HCT116 (cell line): ENCODE data around the gene KLK12. TPM values are rescaled to one million over a fixed set of nuclear protein-coding genes. Genes with fewer than 3 reads are reported as not detected.
A peak's percentile ranks its signal among the peaks of the same experiment; 100 is the strongest.

Experiments used
- ATAC-seq: fragments of 200-7000 bp; cut with Tn5 transposase; 2 replicates; pipeline ENCODE4 v1.9.1; 2020; ENCODE audit warnings: mild to moderate bottlenecking, moderate library complexity
- BruUV-seq: library from RNA; stranded (reverse); fragments of 400-500 nt; replicated peaks from 2 replicates; lab custom pipeline; 2021; lab: Mats Ljungman, UMichigan
- CTCF ChIA-PET: fragments of 300-600 bp; sonication (Branson Sonifier 250); formaldehyde crosslinking; loops from one replicate; lab custom pipeline; 2021; ENCODE audit warnings: antibody characterized with exemption; lab: Charles Lee
- POLR2A ChIA-PET: fragments of 300-600, 350-600 bp; sonication (Branson Sonifier 250); formaldehyde crosslinking; loops from one replicate; lab custom pipeline; 2021; ENCODE audit warnings: antibody characterized with exemption; lab: Charles Lee
- RAD21 ChIA-PET, 2 experiments: fragments of 300-600 bp; sonication (Branson Sonifier 250); formaldehyde crosslinking; loops; one replicate each; lab custom pipeline; 2023; ENCODE audit warnings: low total read pairs in 2 of 2; ENCODE audit not compliant: uncharacterized antibody in 2 of 2, unreplicated experiment in 2 of 2, low non-redundant PET in 1 of 2; lab: Charles Lee
- DNase-seq: peaks from one replicate; pipeline ENCODE4 v3.0.0-alpha.2; 2010; ENCODE audit warnings: low read depth, low spot score
- H2AFZ ChIP-seq: fragments of 200-600 bp; shearing (Covaris generic), sonication (generic); 2 replicates; pipeline ENCODE4 v1.6.1; 2017; ENCODE audit warnings: low read depth, mixed run types, mixed read lengths, antibody characterized with exemption, low read length; ENCODE audit not compliant: poor library complexity, severe bottlenecking
- H3K27ac ChIP-seq: 2 replicates; pipeline ENCODE4 v1.5.1; 2012; ENCODE audit warnings: low read depth, low read length
- H3K27me3 ChIP-seq: fragments of 200-600 bp; sonication (generic); 2 replicates; pipeline ENCODE4 v1.6.1; 2016; ENCODE audit warnings: mixed run types, low read length, mixed read lengths; ENCODE audit not compliant: insufficient read depth
- H3K36me3 ChIP-seq, 2 experiments: fragments of 200-500 bp in 1 of 2; fragments of 200-600 bp in 1 of 2; sonication (Bioruptor generic) in 1 of 2; sonication (generic) in 1 of 2; 2 replicates each; pipeline versions ENCODE4 v1.5.1 to v1.6.1; 2014 to 2016; ENCODE audit warnings: low read length in 2 of 2, inconsistent platforms in 1 of 2, mixed read lengths in 1 of 2, mixed run types in 1 of 2; ENCODE audit not compliant: insufficient read depth in 2 of 2, control insufficient read depth in 1 of 2
- H3K4me1 ChIP-seq, 2 experiments: fragments of 200-600 bp in 1 of 2; sonication (generic) in 1 of 2; 2 replicates each; pipeline versions ENCODE4 v1.5.1 to v1.6.1; 2012 to 2017; ENCODE audit warnings: low read length in 2 of 2, inconsistent platforms in 1 of 2, mild to moderate bottlenecking in 1 of 2, mixed read lengths in 1 of 2, mixed run types in 1 of 2, moderate library complexity in 1 of 2; ENCODE audit not compliant: insufficient read depth in 2 of 2, control insufficient read depth in 1 of 2
- H3K4me2 ChIP-seq: fragments of 200-600 bp; sonication (generic); 2 replicates; pipeline ENCODE4 v1.6.1; 2017; ENCODE audit warnings: mixed run types, low read length, mixed read lengths
- H3K4me3 ChIP-seq, 2 experiments: fragments of 200-600 bp in 1 of 2; sonication (generic) in 1 of 2; replicated peaks in 1 of 2; 2 replicates each; pipeline ENCODE4 v1.5.1; 2011 to 2016; ENCODE audit warnings: low read length in 2 of 2, control low read depth in 1 of 2, low read depth in 1 of 2, mild to moderate bottlenecking in 1 of 2, mixed read lengths in 1 of 2, mixed run types in 1 of 2
- H3K79me2 ChIP-seq: fragments of 200-600 bp; sonication (generic); 2 replicates; pipeline ENCODE4 v1.6.1; 2017; ENCODE audit warnings: mild to moderate bottlenecking, mixed run types, low read length, moderate library complexity, mixed read lengths; ENCODE audit not compliant: insufficient read depth
- H3K9ac ChIP-seq: fragments of 200-600 bp; sonication (generic); 2 replicates; pipeline ENCODE4 v1.6.1; 2016; ENCODE audit warnings: low read length, mixed read lengths
- H3K9me2 ChIP-seq: fragments of 200-600 bp; sonication (generic), shearing (Covaris generic); 2 replicates; pipeline ENCODE4 v1.6.1; 2017; ENCODE audit warnings: mixed run types, mild to moderate bottlenecking, moderate library complexity; ENCODE audit not compliant: insufficient read depth
- H3K9me3 ChIP-seq, 2 experiments: fragments of 200-500 bp in 1 of 2; fragments of 200-600 bp in 1 of 2; sonication (Bioruptor generic) in 1 of 2; sonication (generic) in 1 of 2; 2 replicates each; pipeline ENCODE4 v1.6.1; 2014 to 2017; ENCODE audit warnings: low read length in 2 of 2, mixed read lengths in 2 of 2, inconsistent platforms in 1 of 2, low read depth in 1 of 2, mild to moderate bottlenecking in 1 of 2, mixed run types in 1 of 2, moderate library complexity in 1 of 2; ENCODE audit not compliant: control insufficient read depth in 1 of 2, insufficient read depth in 1 of 2
- H4K20me1 ChIP-seq: fragments of 200-600 bp; sonication (generic), shearing (Covaris generic); 2 replicates; pipeline ENCODE4 v1.6.1; 2017; ENCODE audit warnings: mixed run types, mild to moderate bottlenecking, moderate library complexity; ENCODE audit not compliant: insufficient read depth
- ELF1 ChIP-seq: IDR thresholded peaks from 2 replicates; pipeline ENCODE4 v1.6.1; 2012; ENCODE audit warnings: low read depth, borderline replicate concordance
- SIN3A ChIP-seq: IDR thresholded peaks from 2 replicates; pipeline ENCODE4 v1.6.1; 2012; ENCODE audit warnings: low read depth
- SP1 ChIP-seq: IDR thresholded peaks from 2 replicates; pipeline ENCODE4 v1.6.1; 2012; ENCODE audit warnings: low read depth
- ZFX ChIP-seq: fragments of 450-650 bp; IDR thresholded peaks from 2 replicates; pipeline ENCODE4 v1.6.1; 2017
- intact Hi-C: fragments of 100-400 bp; cut with micrococcal nuclease; formaldehyde crosslinking; loops from 2 replicates; pipeline ENCODE4 v1.10.0; 2022
- total RNA-seq: library from RNA; stranded (reverse); gene quantifications from one replicate; pipeline ENCODE4 v1.2.1, GENCODE V29; 2021; ENCODE audit not compliant: unreplicated experiment
- TF ChIP-seq, protein P1 (sequence below): IDR thresholded peaks from 2 replicates; pipeline ENCODE4 v1.6.1; 2011; ENCODE audit warnings: mild to moderate bottlenecking, low read length, moderate library complexity; ENCODE audit not compliant: insufficient replicate concordance; ENCODE audit errors: extremely low read depth

Gene KLK12
- total RNA-seq, 1 experiment from 2014 or later = not detected

DNA sequence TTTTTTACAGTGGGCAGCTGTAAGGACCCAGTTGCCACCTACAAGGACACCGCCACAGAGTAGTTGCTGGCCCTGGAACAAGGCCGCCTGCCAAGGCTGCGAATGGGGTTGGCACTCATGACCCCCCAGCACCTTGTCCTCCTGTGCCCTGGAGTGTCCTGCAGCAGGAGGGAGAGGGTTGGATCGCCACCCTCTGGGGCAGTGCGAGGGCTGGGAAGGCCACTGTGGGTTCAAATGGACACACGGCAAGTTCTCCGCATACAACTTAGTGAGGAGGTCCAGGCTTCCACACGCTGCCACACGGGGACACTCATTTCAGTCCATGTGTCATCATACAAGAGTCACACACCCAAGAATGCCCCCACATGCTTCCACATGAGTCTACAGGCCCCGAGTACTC, 34.4 kb downstream of the KLK12 start:
- H3K4me2 ChIP-seq = peak overlapping the region; percentile 100

DNA sequence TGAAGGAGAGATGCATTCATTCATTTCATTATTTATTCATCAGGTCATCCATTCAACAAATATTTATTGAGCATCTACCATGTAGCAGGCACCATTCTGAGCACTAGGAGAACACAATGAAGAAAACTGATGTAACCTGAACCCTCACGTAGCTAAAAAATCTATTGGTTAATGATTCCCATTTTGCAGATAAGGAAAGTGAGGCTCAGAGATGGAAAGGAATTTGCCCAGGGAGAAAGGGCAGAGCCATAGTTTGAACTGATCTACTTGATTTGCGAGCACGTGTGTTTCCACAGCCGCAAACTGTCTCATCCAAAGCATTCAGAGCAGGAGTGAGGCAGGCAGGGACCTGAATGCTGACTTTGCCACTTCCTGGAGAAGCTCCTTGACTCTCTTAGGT, 36.1 kb downstream of the KLK12 start:
- intact Hi-C loops = no loop called here
- Histone ChIP-seq H3K36me3 (peaks cover 0 to 6% of the 10 kb centered on the region in 2 experiments; a peak in 1 of 4 replicates), H3K27ac (no peak overlapping the region), H3K9ac (no peak overlapping the region), H3K9me3 (no peaks in the 10 kb centered on the region), H3K27me3 (no peaks in the 10 kb centered on the region), H4K20me1 (no peaks in the 10 kb centered on the region), H3K4me3 (no peak overlapping the region), H3K9me2 (no peaks in the 10 kb centered on the region), H2AFZ (no peak overlapping the region), H3K4me1 (peaks cover 16 to 47% of the 10 kb centered on the region in 2 experiments), H3K79me2 (peaks cover 11% of the 10 kb centered on the region; the same call in 1 of the 2 replicates), H3K4me2 (no peak overlapping the region)
- BruUV-seq = no TSS peak
- DNase-seq (no peak), ATAC-seq (no peak)
- ChIA-PET CTCF (no interaction called here), POLR2A (interaction anchor here (1.2 kb wide), 1 partner anchor 48 kb away, joined by 4 read pairs; no protein-coding TSS in a partner anchor), RAD21 (no interaction called here)
- TF ChIP-seq ELF1 (no peak), SP1 (no peak)

More for the DNA sequence above, 34.4 kb downstream of the KLK12 start:
- RAD21 ChIA-PET = no interaction called here
- H4K20me1 ChIP-seq = no peaks in the 10 kb centered on the region
- BruUV-seq = TSS peak; percentile 53
- H3K9me3 ChIP-seq = no peaks in the 10 kb centered on the region
- peaks cover 16 to 36% of the 10 kb centered on the region in 2 experiments for H3K4me1 ChIP-seq
- POLR2A ChIA-PET = interaction anchor here (0.9 to 2.6 kb wide), 5 partner anchors 13 to 67 kb away, joined by 3 to 49 read pairs (median 4); partner anchors contain the start of genes KLK10 and KLK7
- H3K4me3 ChIP-seq = peak overlapping the region; percentile 78 to 88
- H3K9me2 ChIP-seq = no peaks in the 10 kb centered on the region
- H2AFZ ChIP-seq = no peak overlapping the region
- H3K36me3 ChIP-seq = peaks cover 0 to 6% of the 10 kb centered on the region in 2 experiments; a peak in 1 of 4 replicates
- intact Hi-C loops = loop anchor here (2.0 to 5.0 kb wide), 2 partner anchors 33 to 68 kb away; partner anchors contain the start of gene KLK6
- TF ChIP-seq SIN3A (no peak), ZFX (0 out of 2 replicates have a peak, but pooled peaks have one; percentile 29)
- TF ChIP-seq, protein P1, sequence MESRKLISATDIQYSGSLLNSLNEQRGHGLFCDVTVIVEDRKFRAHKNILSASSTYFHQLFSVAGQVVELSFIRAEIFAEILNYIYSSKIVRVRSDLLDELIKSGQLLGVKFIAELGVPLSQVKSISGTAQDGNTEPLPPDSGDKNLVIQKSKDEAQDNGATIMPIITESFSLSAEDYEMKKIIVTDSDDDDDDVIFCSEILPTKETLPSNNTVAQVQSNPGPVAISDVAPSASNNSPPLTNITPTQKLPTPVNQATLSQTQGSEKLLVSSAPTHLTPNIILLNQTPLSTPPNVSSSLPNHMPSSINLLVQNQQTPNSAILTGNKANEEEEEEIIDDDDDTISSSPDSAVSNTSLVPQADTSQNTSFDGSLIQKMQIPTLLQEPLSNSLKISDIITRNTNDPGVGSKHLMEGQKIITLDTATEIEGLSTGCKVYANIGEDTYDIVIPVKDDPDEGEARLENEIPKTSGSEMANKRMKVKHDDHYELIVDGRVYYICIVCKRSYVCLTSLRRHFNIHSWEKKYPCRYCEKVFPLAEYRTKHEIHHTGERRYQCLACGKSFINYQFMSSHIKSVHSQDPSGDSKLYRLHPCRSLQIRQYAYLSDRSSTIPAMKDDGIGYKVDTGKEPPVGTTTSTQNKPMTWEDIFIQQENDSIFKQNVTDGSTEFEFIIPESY = no peak
- TF ChIP-seq, all 23 proteins: peak for 1
- peak overlapping the region; percentile 91 for H3K9ac ChIP-seq
- peak overlapping the region; percentile 77; the same call in 1 of the 2 replicates for H3K27ac ChIP-seq
- H3K27me3 ChIP-seq = no peaks in the 10 kb centered on the region
- CTCF ChIA-PET = interaction anchor here (1.0 to 3.4 kb wide), 5 partner anchors 12 to 96 kb away, joined by 3 to 71 read pairs (median 3); partner anchors contain the start of gene KLK10
- DNase-seq (no peak), ATAC-seq (no peak)
- peaks cover 11% of the 10 kb centered on the region; the same call in 1 of the 2 replicates for H3K79me2 ChIP-seq
